DND-41 (cell line): ENCODE results near the gene RSBN1.

ENCODE experiments used
- ATAC-seq: fragments of 200-7000 bp; cut with Tn5 transposase; 3 replicates; pipeline ENCODE4 v1.9.1; 2021; ENCODE audit warnings: low read depth; ENCODE audit not compliant: insufficient read depth
- DNase-seq: peaks from one replicate; pipeline ENCODE4 v3.0.0-alpha.2; 2020
- H2AFZ ChIP-seq: 2 replicates; pipeline ENCODE4 v1.6.0; 2012; ENCODE audit warnings: low read depth, low read length
- H3K27ac ChIP-seq: 2 replicates; pipeline ENCODE4 v1.5.1; 2012; ENCODE audit warnings: low read length, inconsistent platforms
- H3K27me3 ChIP-seq: fragments of 200-600 bp; sonication (generic); 2 replicates; pipeline ENCODE4 v1.6.0; 2012; ENCODE audit warnings: low read length, mild to moderate bottlenecking, inconsistent platforms; ENCODE audit not compliant: insufficient read depth, poor library complexity
- H3K36me3 ChIP-seq: 2 replicates; pipeline ENCODE4 v1.5.1; 2012; ENCODE audit warnings: low read length, inconsistent platforms; ENCODE audit not compliant: insufficient read depth
- H3K4me1 ChIP-seq: 2 replicates; pipeline ENCODE4 v1.5.1; 2012; ENCODE audit warnings: mild to moderate bottlenecking, low read length; ENCODE audit not compliant: insufficient read depth
- H3K4me2 ChIP-seq: 2 replicates; pipeline ENCODE4 v1.6.0; 2012; ENCODE audit warnings: mild to moderate bottlenecking, moderate library complexity, low read length, inconsistent platforms; ENCODE audit not compliant: insufficient read depth
- H3K4me3 ChIP-seq, 2 experiments: fragments of 200-600 bp in 1 of 2; shearing (Covaris generic) in 1 of 2; 2 replicates each; pipeline ENCODE4 v1.5.1; 2012 to 2016; ENCODE audit warnings: inconsistent platforms in 2 of 2, low read length in 2 of 2, mild to moderate bottlenecking in 2 of 2, low read depth in 1 of 2, moderate library complexity in 1 of 2
- H3K79me2 ChIP-seq: 2 replicates; pipeline ENCODE4 v1.6.0; 2012; ENCODE audit warnings: low read length, inconsistent platforms; ENCODE audit not compliant: insufficient read depth
- H3K9ac ChIP-seq: 2 replicates; pipeline ENCODE4 v1.6.0; 2012; ENCODE audit warnings: low read depth, mild to moderate bottlenecking, inconsistent platforms, low read length, moderate library complexity
- H3K9me3 ChIP-seq: 2 replicates; pipeline ENCODE4 v1.5.1; 2012; ENCODE audit warnings: low read length, moderate library complexity, mild to moderate bottlenecking, inconsistent platforms; ENCODE audit not compliant: insufficient read depth, severe bottlenecking
- H4K20me1 ChIP-seq: 2 replicates; pipeline ENCODE4 v1.6.0; 2012; ENCODE audit warnings: low read length; ENCODE audit not compliant: insufficient read depth
- CTCF ChIP-seq: IDR thresholded peaks from 2 replicates; pipeline ENCODE4 v1.5.1; 2012; ENCODE audit warnings: borderline replicate concordance, low read length, moderate library complexity, mild to moderate bottlenecking; ENCODE audit not compliant: poor library complexity, severe bottlenecking; ENCODE audit errors: extremely low read depth
- EZH2 ChIP-seq: IDR thresholded peaks from 3 replicates; pipeline ENCODE4 v1.6.1; 2012; ENCODE audit warnings: borderline replicate concordance, low read depth, mild to moderate bottlenecking, moderate library complexity, low read length, inconsistent platforms; ENCODE audit not compliant: severe bottlenecking

Gene RSBN1

GRCh38 chr1:113761937-113762336 is 50.3 kb downstream of the RSBN1 start:
- H3K4me2 ChIP-seq: no peak overlapping the region
- H3K27me3 ChIP-seq: no peaks in the 10 kb centered on the region
- H3K36me3 ChIP-seq: peaks cover 30% of the 10 kb centered on the region
- no peaks in the 10 kb centered on the region for H4K20me1 ChIP-seq
- H2AFZ ChIP-seq: no peak overlapping the region
- no peak overlapping the region for H3K9ac ChIP-seq
- TF ChIP-seq EZH2 (no peak), CTCF (no peak)
- peaks cover 22% of the 10 kb centered on the region for H3K4me1 ChIP-seq
- no peak for DNase-seq
- peaks cover 21% of the 10 kb centered on the region for H3K79me2 ChIP-seq
- no peaks in the 10 kb centered on the region for H3K9me3 ChIP-seq
- no peak overlapping the region for H3K4me3 ChIP-seq
- no peak for ATAC-seq
- H3K27ac ChIP-seq: no peak overlapping the region

- Histone ChIP-seq H2AFZ (peak overlapping the region; percentile 98), H3K79me2 (peaks cover 31% of the 10 kb centered on the region), H3K4me1 (peaks cover 35% of the 10 kb centered on the region), H3K27ac (peak overlapping the region; percentile 82), H3K27me3 (no peaks in the 10 kb centered on the region), H3K36me3 (peaks cover 17% of the 10 kb centered on the region), H3K9ac (peak overlapping the region; percentile 75), H3K4me3 (peak overlapping the region; percentile 74 to 85; a peak in 3 of 4 replicates), H4K20me1 (no peaks in the 10 kb centered on the region), H3K9me3 (no peaks in the 10 kb centered on the region), H3K4me2 (peak overlapping the region; percentile 73)
- ATAC-seq: no peak
- no peak for TF ChIP-seq CTCF
- no peak for TF ChIP-seq EZH2
- DNase-seq: no peak
Measured at GRCh38 chr1:113760102-113761080, 51.9 kb downstream of the RSBN1 start.

GRCh38 chr1:113759333-113760101 is 52.8 kb downstream of the RSBN1 start, which contains the start of gene PHTF1:
TSS of gene PHTF1 (minus strand) at chr1:113759486. CDS start at chr1:113758703, 783 bp downstream.
- peak within 1 kb of the TSS; percentile 82 for H3K27ac ChIP-seq
- no peaks in the 10 kb centered on the region for H4K20me1 ChIP-seq
- TF ChIP-seq CTCF (no peak), EZH2 (no peak)
- peak within 1 kb of the TSS; percentile 74 to 85 for H3K4me3 ChIP-seq
- H3K9me3 ChIP-seq: no peaks in the 10 kb centered on the region
- H3K79me2 ChIP-seq: peaks cover 34% of the 10 kb centered on the region
- DNase-seq (peak; percentile 55), ATAC-seq (peak; percentile 69)
- peaks cover 38% of the 10 kb centered on the region for H3K4me1 ChIP-seq
- H3K36me3 ChIP-seq: peaks cover 11% of the 10 kb centered on the region; the same call in 1 of the 2 replicates
- peak within 1 kb of the TSS; percentile 98 for H2AFZ ChIP-seq
- peak within 1 kb of the TSS; percentile 75 for H3K9ac ChIP-seq
- no peaks in the 10 kb centered on the region for H3K27me3 ChIP-seq
- H3K4me2 ChIP-seq: peak within 1 kb of the TSS; percentile 73
